ENCODE results near the gene MGAM2.
A peak's percentile ranks its signal among the peaks of the same experiment; 100 is the strongest.

Gene MGAM2

DNA sequence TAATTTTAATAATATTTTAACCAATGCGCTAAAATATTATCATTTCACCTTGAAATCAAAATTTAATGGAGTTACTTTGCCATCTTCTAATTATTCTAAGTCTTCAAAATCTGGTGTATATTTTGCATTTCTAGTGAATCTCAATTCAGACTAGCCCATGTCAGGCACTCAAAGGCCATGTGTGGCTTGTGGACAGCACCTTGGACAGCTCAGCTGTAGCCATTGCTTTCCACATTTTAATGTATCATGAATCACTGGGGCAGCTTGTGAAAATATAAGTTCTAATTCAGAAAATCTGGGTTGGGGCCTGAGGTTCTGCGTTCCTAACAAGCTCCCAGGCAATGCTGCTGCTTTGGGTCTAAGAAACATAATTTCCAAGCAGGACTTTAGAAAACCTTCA lies 57.2 kb downstream of the MGAM2 start:
- no peak for DNase-seq (ENCODE audit: low read depth, low spot score)
- no peak overlapping the region for H3K27ac ChIP-seq

GRCh38 chr7:142172932-142173331 lies 61.4 kb downstream of the MGAM2 start:
- no peak overlapping the region for H3K27ac ChIP-seq
- DNase-seq (ENCODE audit: low read depth, low spot score), result no peak

GRCh38 chr7:142174441-142174840 lies 62.9 kb downstream of the MGAM2 start:
- H3K27ac ChIP-seq, result no peak overlapping the region
- no peak for DNase-seq (ENCODE audit: low read depth, low spot score)

DNA sequence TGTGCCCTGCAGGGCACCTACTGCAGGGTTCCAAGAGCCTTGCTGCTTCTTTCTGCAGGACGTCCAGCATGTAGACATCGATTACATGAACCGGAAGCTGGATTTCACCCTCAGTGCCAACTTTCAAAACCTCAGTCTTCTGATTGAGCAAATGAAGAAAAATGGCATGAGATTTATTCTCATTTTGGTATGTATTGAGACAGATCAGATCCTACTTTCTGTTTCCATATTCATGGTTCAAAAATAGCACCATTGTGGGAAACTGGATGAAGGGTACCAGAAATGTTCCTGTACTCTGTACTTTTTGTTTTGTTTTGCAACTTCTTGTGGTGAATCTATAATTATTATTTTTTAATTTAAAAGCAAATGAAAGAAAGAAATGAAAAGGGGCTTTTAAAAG lies 64.1 kb downstream of the MGAM2 start:
- no peak for DNase-seq (ENCODE audit: low read depth, low spot score)
- H3K27ac ChIP-seq, result no peak overlapping the region

GRCh38 chr7:142176901-142177300 lies 65.4 kb downstream of the MGAM2 start:
- no peak for DNase-seq (ENCODE audit: low read depth, low spot score)
- H3K27ac ChIP-seq, result no peak overlapping the region

GRCh38 chr7:142177869-142178268 lies 66.4 kb downstream of the MGAM2 start:
- no peak overlapping the region for H3K27ac ChIP-seq
- no peak for DNase-seq (ENCODE audit: low read depth, low spot score)

GRCh38 chr7:142180426-142180825 lies 68.9 kb downstream of the MGAM2 start:
- H3K27ac ChIP-seq, result no peak overlapping the region
- no peak for DNase-seq (ENCODE audit: low read depth, low spot score)

DNA sequence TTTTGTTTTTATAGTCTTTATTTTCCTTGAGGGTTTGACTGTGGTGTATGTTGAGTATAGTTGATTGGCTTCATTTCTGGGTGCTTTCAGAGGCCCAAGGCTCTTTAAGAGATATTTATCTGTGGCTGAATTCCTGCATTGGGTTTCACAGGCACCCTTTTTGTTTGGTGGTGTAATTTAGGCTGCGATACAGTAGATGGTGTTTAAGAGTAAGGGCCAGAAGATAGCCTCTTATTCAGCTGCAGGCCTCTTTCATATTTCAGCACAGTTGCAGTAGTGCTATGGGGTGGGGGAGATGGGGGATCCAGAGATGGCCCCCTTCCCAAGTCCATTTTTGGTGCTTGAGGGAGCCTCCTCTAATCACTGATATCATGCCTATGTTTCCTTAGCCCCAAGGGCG lies 69.7 kb downstream of the MGAM2 start:
- no peak for DNase-seq (ENCODE audit: low read depth, low spot score)
- no peak overlapping the region for H3K27ac ChIP-seq

GRCh38 chr7:142181966-142182365 lies 70.4 kb downstream of the MGAM2 start:
- no peak overlapping the region for H3K27ac ChIP-seq
- no peak for DNase-seq (ENCODE audit: low read depth, low spot score)

DNA sequence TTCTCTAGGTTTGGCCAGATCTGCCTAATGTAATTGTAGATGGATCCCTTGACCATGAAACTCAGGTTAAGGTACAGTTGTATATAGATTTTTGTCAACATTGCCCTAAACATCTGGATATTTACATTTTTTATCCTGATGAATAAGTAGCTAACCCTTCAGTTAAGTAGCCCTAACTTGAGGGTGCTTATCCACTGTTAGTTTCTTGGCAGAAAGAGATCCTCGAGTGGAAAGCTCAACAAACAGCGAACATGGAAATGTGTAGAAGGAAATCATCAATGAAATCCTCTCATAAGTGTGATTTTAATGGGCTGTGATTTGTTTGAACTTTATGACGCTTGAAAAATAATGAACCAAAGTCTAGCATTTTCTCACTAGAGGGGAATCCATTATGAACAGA lies 73.6 kb downstream of the MGAM2 start:
- H3K27ac ChIP-seq, result no peak overlapping the region
- DNase-seq (ENCODE audit: low read depth, low spot score), result no peak

DNA sequence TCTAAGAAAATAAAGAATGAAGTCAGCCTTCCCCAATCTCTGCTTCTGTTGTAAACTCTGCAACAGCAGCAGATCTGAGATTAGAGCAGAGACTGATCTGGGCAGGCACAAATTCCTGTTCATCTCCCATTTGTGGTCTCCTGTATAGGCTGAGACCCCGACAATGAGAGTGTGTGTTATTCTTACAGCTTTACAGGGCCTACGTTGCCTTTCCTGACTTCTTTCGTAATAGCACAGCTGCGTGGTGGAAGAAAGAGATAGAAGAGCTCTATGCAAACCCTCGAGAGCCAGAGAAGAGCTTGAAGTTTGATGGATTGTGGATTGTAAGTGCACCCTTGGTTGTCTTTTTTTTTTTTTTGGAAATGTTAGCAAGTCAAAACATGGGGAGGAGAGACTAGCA lies 74.3 kb downstream of the MGAM2 start:
- DNase-seq (ENCODE audit: low read depth, low spot score), result no peak
- no peak overlapping the region for H3K27ac ChIP-seq

- H3K27ac ChIP-seq, result no peak overlapping the region
- no peak for DNase-seq (ENCODE audit: low read depth, low spot score)
These were observed 76.6 kb downstream of the MGAM2 start for GRCh38 chr7:142188154-142188553.

- no peak overlapping the region for H3K27ac ChIP-seq
- no peak for DNase-seq (ENCODE audit: low read depth, low spot score)
These were observed 77.3 kb downstream of the MGAM2 start for GRCh38 chr7:142188846-142189245.

DNA sequence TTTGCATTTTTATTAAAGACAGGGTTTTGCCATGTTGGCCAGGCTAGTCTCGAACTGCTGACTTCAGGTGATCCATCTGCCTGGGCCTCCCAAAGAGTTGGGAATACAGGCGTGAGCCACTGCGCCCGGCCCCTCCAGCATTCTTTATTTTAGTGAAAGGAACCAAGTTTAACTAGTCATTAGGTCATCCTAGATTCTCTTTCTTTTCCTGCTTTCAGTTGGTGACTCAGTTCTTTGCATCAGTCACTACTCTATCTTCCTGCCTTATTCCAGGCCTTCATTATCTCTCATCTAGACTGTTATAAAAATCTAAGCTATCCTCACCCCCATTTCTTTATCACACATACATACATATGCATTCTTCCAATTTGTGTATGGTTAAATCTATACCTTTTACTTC lies 82.7 kb downstream of the MGAM2 start:
- no peak overlapping the region for H3K27ac ChIP-seq
- DNase-seq (ENCODE audit: low read depth, low spot score), result no peak

DNA sequence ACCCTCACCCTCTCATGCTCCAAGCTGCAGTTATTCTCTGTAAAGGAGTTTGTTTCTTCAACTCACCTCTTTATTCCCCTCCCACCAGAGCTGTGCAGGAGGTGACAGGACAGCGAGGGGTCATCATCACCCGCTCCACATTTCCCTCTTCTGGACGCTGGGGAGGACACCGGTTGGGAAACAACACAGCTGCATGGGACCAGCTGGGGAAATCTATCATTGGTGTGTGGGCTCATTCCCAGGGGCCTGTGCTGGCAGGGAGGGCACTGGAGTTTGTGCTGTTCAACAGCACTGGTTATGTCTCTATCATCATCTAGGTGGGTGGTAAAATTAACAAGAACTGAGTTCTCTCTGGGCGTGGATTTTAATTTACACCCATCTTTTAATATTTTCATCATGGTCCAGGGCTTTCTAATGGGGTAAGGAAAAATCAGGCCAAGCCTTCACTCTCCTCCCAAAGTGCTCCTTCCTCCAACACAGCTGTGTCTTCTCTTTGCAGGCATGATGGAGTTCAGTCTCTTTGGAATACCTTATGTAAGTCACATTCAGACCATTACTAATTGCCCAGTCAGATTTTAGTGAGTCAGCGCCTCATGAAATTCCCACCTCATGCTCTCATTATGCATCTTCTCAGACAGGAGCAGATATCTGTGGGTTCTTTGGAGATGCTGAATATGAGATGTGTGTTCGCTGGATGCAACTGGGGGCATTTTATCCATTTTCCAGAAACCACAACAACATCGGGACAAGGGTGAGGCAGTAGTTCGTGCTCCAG lies 84.7 kb downstream of the MGAM2 start:
- H3K27ac ChIP-seq, result no peak overlapping the region
- peak; percentile 14 for DNase-seq (ENCODE audit: low read depth, low spot score)

DNA sequence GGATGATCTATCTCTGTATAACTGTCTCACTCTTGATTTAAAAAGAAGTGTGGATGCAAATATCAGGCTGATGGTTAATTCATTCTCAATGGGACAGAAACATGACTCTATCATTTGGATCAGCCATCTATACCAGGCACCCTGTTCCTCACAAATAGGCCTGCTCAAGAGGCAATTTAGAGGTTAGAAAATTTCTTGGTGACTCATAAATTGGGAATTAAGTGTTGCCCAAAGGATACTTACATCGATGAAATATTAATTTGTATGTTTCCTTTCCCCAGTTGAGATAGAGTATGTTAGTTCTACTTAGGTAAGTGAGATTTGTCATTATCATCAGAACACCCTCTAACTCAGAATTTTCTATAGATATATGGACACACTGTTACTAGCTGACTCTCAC lies 88.7 kb downstream of the MGAM2 start:
- H3K27ac ChIP-seq, result no peak overlapping the region
- DNase-seq (ENCODE audit: low read depth, low spot score), result no peak

DNA sequence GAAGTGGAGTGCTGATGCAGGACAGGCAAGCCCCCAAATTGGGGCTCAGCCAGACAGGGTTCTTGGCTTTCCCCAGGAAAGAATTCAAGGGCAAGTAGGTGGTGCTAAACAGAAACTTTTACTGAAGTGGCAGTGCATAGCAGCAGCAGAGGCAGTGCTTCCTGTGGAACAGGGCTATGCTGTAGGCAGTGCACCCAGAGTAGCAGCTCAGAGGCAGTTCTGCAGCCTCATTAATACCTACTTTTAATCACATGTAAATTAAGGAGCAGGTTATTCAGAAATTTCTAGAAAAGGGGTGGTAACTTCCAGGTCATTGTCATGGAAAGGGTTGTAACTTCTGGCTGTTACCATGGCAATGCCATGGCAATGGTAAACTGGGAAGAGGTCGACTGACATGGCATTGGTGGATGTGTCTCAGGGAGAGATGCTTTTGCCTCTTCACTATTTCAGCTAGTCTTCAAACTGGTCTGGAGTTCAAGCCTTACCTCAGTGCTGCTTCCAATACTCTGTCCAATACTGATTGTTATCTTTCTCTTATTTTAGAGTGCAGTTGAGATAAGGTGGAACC lies 117.1 kb downstream of the MGAM2 start:
- no peak for DNase-seq (ENCODE audit: low read depth, low spot score)
- no peak overlapping the region for H3K27ac ChIP-seq

GRCh38 chr7:142231716-142232115 lies 120.2 kb downstream of the MGAM2 start:
- DNase-seq (ENCODE audit: low read depth, low spot score), result no peak
- no peak overlapping the region for H3K27ac ChIP-seq

- DNase-seq (ENCODE audit: low read depth, low spot score), result no peak
- no peak overlapping the region for H3K27ac ChIP-seq
These were observed 129.0 kb downstream of the MGAM2 start for GRCh38 chr7:142240546-142240945.

DNA sequence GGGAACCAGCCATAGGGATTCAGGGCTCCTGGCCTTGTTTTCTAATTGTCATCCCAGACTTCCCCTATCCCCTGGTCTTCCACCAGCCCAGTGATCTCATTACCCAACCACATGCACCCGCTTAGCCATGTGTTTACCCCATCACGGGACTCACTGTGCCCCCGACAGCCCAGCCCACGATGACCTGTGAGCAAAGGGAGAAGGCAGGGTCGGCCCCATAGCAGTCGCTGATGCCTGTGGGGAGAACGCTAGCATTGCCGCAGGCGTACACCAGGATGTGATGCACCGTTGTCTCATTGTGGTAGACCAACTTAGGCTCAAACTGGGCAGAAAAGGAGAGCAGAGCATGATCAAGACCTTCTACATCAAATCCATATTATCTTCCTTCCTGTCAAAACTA lies 132.3 kb downstream of the MGAM2 start:
- H3K27ac ChIP-seq, result no peak overlapping the region
- no peak for DNase-seq (ENCODE audit: low read depth, low spot score)

DNA sequence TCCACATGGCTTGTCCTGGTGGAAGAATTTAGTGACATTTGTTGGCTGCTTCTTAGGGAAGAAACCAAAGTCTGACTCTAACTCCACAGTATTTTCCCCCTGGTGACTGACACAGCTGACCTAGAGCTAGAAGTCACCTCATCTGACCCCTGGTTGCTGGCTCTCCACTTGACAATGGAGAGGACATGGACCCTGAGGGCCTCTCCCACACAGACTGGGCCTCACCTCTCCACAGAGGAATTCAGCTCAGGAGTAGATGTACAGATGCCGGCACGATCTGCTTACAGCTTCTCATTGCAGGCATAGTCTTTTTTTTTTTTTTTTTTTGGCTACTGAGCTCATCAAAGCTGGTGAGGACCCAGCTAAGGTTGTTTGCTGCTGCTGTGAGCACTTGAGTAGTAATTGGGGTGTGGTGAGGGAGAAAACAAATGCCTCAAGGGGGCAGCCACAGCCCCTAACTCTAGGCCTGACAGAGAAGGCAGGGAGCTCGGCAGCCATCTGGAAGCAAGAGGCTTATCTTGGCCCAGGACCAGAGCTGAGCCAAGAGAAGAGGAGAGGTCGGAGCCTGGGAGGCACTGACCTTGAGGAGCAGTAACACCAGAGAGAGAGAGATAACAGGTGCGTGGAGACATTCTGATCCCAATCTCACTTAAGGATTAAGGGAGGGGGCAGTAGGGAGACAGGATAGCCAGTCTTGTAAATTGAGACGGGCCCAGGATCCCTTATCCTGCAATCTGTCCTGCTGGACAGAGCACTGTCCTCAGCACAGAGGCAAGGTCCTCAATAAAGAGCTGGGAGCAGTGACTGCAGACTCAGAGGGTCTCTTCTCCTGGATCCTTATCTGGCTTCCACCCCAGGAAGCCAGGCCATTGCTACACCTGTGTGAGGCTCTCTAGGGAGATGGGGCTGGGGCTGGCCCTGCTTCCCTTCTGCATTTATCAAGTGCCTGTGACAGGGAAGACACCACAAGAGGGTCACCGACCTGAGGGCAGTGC lies 136.9 kb downstream of the MGAM2 start:
- no peak for DNase-seq (ENCODE audit: low read depth, low spot score)

More for the DNA sequence above, 136.9 kb downstream of the MGAM2 start:
- H3K27ac ChIP-seq, result no peak overlapping the region

Data from epithelial cell of prostate (primary cell).